K562 (cell line): ENCODE results near the gene NR2F2. TPM values are rescaled to one million over a fixed set of nuclear protein-coding genes. Genes with fewer than 3 reads are reported as not detected.

Experiments used
- DACH1 ChIP-seq: fragments of 450-650 bp; IDR thresholded peaks from 2 replicates; pipeline ENCODE4 v1.6.1; 2018; ENCODE audit not compliant: partially characterized antibody
- FOXA3 ChIP-seq, 2 experiments: fragments of 450-650 bp in 1 of 2; sonication (generic) in 1 of 2; formaldehyde crosslinking; IDR thresholded peaks in 1 of 2; conservative IDR thresholded peaks in 1 of 2; 2 replicates each; pipeline versions ENCODE4 v1.4.0 to v1.8.0; 2020 to 2022; ENCODE audit warnings: mild to moderate bottlenecking in 2 of 2, missing genetic modification reagents in 1 of 2
- GABPA ChIP-seq: fragments of 200-800 bp; sonication (Bioruptor generic); conservative IDR thresholded peaks from 2 replicates; pipeline ENCODE4 v1.6.1; 2016; ENCODE audit warnings: low read depth, missing genetic modification characterization, missing compliant biosample characterization
- MCM2 ChIP-seq: fragments of 450-650 bp; IDR thresholded peaks from 2 replicates; pipeline ENCODE4 v1.6.1; 2017; ENCODE audit warnings: low read depth, mild to moderate bottlenecking
- RBBP5 ChIP-seq: fragments of 200-600 bp; sonication (generic); IDR thresholded peaks from 2 replicates; pipeline ENCODE4 v1.6.1; 2012; ENCODE audit warnings: borderline replicate concordance, mild to moderate bottlenecking, low read length, control low read depth, inconsistent platforms; ENCODE audit not compliant: insufficient read depth, poor library complexity, severe bottlenecking
- ZNF780A ChIP-seq: fragments of 250-450 bp; sonication (Bioruptor Pico); IDR thresholded peaks from 2 replicates; pipeline ENCODE4 v1.5.0; 2021; ENCODE audit warnings: mild to moderate bottlenecking
- polyA plus RNA-seq, 8 experiments: library from polyadenylated mRNA; depleted of rRNA in 4 of 8; stranded (reverse) in 5 of 8; unstranded in 3 of 8; fragments of >200 nt; fragmentation: Nextera tagmentation in 2 of 8; fragmentation: Illumina TruSeq in 1 of 8; extraction: Ambion mirVana in 2 of 8; extraction: Trizol in 1 of 8; gene quantifications; 2 replicates each; pipeline versions ENCODE4 v1.2.1 to v1.2.3, GENCODE V29; 2011 to 2014; ENCODE audit warnings: inconsistent platforms in 1 of 8, missing spikeins in 1 of 8
- total RNA-seq, 7 experiments: library from RNA; depleted of rRNA in 6 of 7; stranded (reverse); fragments of >200 nt in 6 of 7; fragmentation: Illumina TruSeq in 2 of 7; extraction: Trizol in 2 of 7; gene quantifications; 2 replicates each; pipeline versions ENCODE4 v1.2.1 to v1.2.3, GENCODE V29; 2011 to 2021; ENCODE audit warnings: low replicate concordance in 1 of 7
- TF ChIP-seq, protein P1 (sequence below), 2 experiments: fragments of 450-650 bp in 1 of 2; sonication (generic) in 1 of 2; formaldehyde crosslinking in 1 of 2; IDR thresholded peaks in 1 of 2; conservative IDR thresholded peaks in 1 of 2; 2 replicates each; pipeline versions ENCODE4 v1.6.1 to v1.8.1; 2016 to 2023; ENCODE audit warnings: mild to moderate bottlenecking in 2 of 2, moderate library complexity in 2 of 2, inconsistent platforms in 1 of 2, missing genetic modification reagents in 1 of 2
- TF ChIP-seq, protein P2 (sequence below): fragments of 450-650 bp; IDR thresholded peaks from 2 replicates; pipeline ENCODE4 v1.6.1; 2016; ENCODE audit warnings: mild to moderate bottlenecking, moderate library complexity
- TF ChIP-seq, protein P3 (sequence below): IDR thresholded peaks from 2 replicates; pipeline ENCODE4 v1.6.1; 2012; ENCODE audit warnings: low read depth, low read length, improper control_type of control experiment, borderline replicate concordance

Gene NR2F2
- total and polyA plus RNA-seq, 9 of the 15 experiments (the other 6 are each of a cell fraction or from before 2014, with no cell fraction given), result 6.0 to 51.8 (median 11.1) TPM

DNA sequence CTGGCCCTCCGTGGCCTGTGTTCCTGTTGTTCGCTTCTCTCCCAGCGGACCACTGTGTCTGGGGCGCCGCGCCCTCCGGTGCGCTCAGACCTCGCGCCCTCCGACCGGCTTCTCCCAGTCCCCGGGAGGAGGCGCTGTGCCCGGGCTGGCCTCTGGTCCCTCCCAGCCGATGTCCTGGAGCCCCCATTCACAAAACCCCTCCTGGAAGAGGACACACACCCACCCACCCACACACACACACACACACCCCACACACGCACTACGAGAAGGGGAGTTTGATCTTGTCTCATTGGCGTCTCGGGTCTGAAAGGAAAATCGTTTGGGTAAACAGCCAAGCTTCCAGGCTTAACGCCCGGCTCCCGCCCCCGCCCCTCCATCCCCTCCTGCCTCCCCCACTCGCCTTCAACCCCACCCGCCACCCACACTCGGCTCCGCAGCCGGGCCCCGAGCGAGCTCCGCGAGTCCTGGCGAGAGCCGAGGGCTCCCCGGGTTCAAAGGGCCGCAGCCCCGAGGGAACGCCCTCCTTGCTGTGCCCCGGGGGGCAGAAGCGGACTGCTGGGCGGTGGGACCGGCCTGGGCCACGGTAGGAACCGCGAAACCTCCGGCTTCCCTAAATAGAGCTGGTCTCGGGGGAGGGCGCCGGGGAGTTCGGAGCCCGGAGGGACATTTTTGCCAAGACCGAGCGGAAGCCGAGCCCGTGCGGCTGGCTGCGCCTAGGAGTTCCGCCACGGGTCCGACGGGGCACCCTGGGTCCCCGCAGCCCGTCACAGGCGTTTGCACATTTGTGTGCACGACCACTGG lies 23.6 kb downstream of the NR2F2 start (continued):
- TF ChIP-seq, protein P1, sequence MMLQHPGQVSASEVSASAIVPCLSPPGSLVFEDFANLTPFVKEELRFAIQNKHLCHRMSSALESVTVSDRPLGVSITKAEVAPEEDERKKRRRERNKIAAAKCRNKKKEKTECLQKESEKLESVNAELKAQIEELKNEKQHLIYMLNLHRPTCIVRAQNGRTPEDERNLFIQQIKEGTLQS (IDR thresholded peaks at IDR 0.05), result peak; percentile 46; the same call in 1 of the 2 replicates
- TF ChIP-seq, protein P1 (CRISPR knock-in tag; conservative IDR thresholded peaks at IDR 0.05), result no peak
- TF ChIP-seq, protein P2, sequence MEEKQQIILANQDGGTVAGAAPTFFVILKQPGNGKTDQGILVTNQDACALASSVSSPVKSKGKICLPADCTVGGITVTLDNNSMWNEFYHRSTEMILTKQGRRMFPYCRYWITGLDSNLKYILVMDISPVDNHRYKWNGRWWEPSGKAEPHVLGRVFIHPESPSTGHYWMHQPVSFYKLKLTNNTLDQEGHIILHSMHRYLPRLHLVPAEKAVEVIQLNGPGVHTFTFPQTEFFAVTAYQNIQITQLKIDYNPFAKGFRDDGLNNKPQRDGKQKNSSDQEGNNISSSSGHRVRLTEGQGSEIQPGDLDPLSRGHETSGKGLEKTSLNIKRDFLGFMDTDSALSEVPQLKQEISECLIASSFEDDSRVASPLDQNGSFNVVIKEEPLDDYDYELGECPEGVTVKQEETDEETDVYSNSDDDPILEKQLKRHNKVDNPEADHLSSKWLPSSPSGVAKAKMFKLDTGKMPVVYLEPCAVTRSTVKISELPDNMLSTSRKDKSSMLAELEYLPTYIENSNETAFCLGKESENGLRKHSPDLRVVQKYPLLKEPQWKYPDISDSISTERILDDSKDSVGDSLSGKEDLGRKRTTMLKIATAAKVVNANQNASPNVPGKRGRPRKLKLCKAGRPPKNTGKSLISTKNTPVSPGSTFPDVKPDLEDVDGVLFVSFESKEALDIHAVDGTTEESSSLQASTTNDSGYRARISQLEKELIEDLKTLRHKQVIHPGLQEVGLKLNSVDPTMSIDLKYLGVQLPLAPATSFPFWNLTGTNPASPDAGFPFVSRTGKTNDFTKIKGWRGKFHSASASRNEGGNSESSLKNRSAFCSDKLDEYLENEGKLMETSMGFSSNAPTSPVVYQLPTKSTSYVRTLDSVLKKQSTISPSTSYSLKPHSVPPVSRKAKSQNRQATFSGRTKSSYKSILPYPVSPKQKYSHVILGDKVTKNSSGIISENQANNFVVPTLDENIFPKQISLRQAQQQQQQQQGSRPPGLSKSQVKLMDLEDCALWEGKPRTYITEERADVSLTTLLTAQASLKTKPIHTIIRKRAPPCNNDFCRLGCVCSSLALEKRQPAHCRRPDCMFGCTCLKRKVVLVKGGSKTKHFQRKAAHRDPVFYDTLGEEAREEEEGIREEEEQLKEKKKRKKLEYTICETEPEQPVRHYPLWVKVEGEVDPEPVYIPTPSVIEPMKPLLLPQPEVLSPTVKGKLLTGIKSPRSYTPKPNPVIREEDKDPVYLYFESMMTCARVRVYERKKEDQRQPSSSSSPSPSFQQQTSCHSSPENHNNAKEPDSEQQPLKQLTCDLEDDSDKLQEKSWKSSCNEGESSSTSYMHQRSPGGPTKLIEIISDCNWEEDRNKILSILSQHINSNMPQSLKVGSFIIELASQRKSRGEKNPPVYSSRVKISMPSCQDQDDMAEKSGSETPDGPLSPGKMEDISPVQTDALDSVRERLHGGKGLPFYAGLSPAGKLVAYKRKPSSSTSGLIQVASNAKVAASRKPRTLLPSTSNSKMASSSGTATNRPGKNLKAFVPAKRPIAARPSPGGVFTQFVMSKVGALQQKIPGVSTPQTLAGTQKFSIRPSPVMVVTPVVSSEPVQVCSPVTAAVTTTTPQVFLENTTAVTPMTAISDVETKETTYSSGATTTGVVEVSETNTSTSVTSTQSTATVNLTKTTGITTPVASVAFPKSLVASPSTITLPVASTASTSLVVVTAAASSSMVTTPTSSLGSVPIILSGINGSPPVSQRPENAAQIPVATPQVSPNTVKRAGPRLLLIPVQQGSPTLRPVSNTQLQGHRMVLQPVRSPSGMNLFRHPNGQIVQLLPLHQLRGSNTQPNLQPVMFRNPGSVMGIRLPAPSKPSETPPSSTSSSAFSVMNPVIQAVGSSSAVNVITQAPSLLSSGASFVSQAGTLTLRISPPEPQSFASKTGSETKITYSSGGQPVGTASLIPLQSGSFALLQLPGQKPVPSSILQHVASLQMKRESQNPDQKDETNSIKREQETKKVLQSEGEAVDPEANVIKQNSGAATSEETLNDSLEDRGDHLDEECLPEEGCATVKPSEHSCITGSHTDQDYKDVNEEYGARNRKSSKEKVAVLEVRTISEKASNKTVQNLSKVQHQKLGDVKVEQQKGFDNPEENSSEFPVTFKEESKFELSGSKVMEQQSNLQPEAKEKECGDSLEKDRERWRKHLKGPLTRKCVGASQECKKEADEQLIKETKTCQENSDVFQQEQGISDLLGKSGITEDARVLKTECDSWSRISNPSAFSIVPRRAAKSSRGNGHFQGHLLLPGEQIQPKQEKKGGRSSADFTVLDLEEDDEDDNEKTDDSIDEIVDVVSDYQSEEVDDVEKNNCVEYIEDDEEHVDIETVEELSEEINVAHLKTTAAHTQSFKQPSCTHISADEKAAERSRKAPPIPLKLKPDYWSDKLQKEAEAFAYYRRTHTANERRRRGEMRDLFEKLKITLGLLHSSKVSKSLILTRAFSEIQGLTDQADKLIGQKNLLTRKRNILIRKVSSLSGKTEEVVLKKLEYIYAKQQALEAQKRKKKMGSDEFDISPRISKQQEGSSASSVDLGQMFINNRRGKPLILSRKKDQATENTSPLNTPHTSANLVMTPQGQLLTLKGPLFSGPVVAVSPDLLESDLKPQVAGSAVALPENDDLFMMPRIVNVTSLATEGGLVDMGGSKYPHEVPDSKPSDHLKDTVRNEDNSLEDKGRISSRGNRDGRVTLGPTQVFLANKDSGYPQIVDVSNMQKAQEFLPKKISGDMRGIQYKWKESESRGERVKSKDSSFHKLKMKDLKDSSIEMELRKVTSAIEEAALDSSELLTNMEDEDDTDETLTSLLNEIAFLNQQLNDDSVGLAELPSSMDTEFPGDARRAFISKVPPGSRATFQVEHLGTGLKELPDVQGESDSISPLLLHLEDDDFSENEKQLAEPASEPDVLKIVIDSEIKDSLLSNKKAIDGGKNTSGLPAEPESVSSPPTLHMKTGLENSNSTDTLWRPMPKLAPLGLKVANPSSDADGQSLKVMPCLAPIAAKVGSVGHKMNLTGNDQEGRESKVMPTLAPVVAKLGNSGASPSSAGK, result no peak
- no peak for TF ChIP-seq FOXA3 (CRISPR knock-in tag; conservative IDR thresholded peaks at IDR 0.05 in 1 of 2, IDR thresholded peaks at IDR 0.05 in 1 of 2)
- peak; percentile 28; the same call in 1 of the 2 replicates for TF ChIP-seq GABPA (tag)
- TF ChIP-seq, protein P3, sequence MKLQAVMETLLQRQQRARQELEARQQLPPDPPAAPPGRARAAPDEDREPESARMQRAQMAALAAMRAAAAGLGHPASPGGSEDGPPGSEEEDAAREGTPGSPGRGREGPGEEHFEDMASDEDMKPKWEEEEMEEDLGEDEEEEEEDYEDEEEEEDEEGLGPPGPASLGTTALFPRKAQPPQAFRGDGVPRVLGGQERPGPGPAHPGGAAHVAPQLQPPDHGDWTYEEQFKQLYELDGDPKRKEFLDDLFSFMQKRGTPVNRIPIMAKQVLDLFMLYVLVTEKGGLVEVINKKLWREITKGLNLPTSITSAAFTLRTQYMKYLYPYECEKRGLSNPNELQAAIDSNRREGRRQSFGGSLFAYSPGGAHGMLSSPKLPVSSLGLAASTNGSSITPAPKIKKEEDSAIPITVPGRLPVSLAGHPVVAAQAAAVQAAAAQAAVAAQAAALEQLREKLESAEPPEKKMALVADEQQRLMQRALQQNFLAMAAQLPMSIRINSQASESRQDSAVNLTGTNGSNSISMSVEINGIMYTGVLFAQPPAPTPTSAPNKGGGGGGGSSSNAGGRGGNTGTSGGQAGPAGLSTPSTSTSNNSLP, result no peak
- no peak for TF ChIP-seq RBBP5
- TF ChIP-seq MCM2, result no peak
- no peak for TF ChIP-seq ZNF780A (CRISPR knock-in tag)
- no peak for TF ChIP-seq DACH1
